OCI-LY7 (cell line): ENCODE measurements around the gene GULP1. TPM values are rescaled to one million over a fixed set of nuclear protein-coding genes. Genes with fewer than 3 reads are reported as not detected.

Experiments used
- BruUV-seq: library from RNA; stranded (reverse); fragments of 400-500 nt; replicated peaks from 2 replicates; lab custom pipeline; 2021; lab: Mats Ljungman, UMichigan
- CTCF ChIA-PET: fragments of 300-600 bp; sonication (Branson Sonifier 250); formaldehyde crosslinking; loops from one replicate; lab custom pipeline; 2022; ENCODE audit warnings: antibody characterized with exemption; ENCODE audit not compliant: unreplicated experiment; lab: Charles Lee
- POLR2A ChIA-PET: fragments of 300-600 bp; sonication (Branson Sonifier 250); formaldehyde crosslinking; loops from one replicate; lab custom pipeline; 2022; ENCODE audit warnings: antibody characterized with exemption; lab: Charles Lee
- DNase-seq: peaks from one replicate; pipeline ENCODE4 v3.0.0-alpha.2; 2015; ENCODE audit warnings: low spot score
- H2AFZ ChIP-seq: fragments of 200-600 bp; sonication (generic), shearing (Covaris generic); 2 replicates; pipeline ENCODE4 v1.6.1; 2014; ENCODE audit warnings: mild to moderate bottlenecking, antibody characterized with exemption, low read length, moderate library complexity
- H3K27ac ChIP-seq: fragments of 200-600 bp; sonication (generic); 2 replicates; pipeline ENCODE4 v1.5.1; 2014; ENCODE audit warnings: mixed run types, low read depth, mild to moderate bottlenecking, moderate library complexity, low read length, inconsistent platforms; ENCODE audit not compliant: poor library complexity, severe bottlenecking
- H3K36me3 ChIP-seq: fragments of 200-600 bp; sonication (generic); 2 replicates; pipeline ENCODE4 v1.6.1; 2014; ENCODE audit warnings: mild to moderate bottlenecking, antibody characterized with exemption, low read length, moderate library complexity, mixed read lengths; ENCODE audit not compliant: insufficient read depth
- H3K4me1 ChIP-seq: fragments of 200-600 bp; sonication (generic); 2 replicates; pipeline ENCODE4 v1.5.1; 2014; ENCODE audit warnings: mild to moderate bottlenecking, low read length; ENCODE audit not compliant: insufficient read depth, poor library complexity, severe bottlenecking
- H3K4me2 ChIP-seq: fragments of 200-600 bp; sonication (generic); 2 replicates; pipeline ENCODE4 v1.6.1; 2014; ENCODE audit warnings: mild to moderate bottlenecking, low read length
- H3K4me3 ChIP-seq: fragments of 200-600 bp; sonication (generic); 2 replicates; pipeline ENCODE4 v1.5.1; 2014; ENCODE audit warnings: mild to moderate bottlenecking, low read depth, low read length; ENCODE audit not compliant: poor library complexity, severe bottlenecking
- H3K79me2 ChIP-seq: fragments of 200-600 bp; sonication (generic); 2 replicates; pipeline ENCODE4 v1.6.1; 2016; ENCODE audit warnings: low read depth, mild to moderate bottlenecking, low read length, moderate library complexity, mixed read lengths; ENCODE audit not compliant: insufficient read depth
- H3K9me2 ChIP-seq: fragments of 200-600 bp; sonication (generic); 2 replicates; pipeline ENCODE4 v1.6.1; 2016; ENCODE audit warnings: mild to moderate bottlenecking, low read length, mixed read lengths; ENCODE audit not compliant: insufficient read depth
- H3K9me3 ChIP-seq: fragments of 200-600 bp; sonication (generic); 2 replicates; pipeline ENCODE4 v1.6.1; 2014; ENCODE audit warnings: mild to moderate bottlenecking, mixed run types, low read length, mixed read lengths
- H4K20me1 ChIP-seq: fragments of 200-600 bp; sonication (generic); 2 replicates; pipeline ENCODE4 v1.6.1; 2014; ENCODE audit warnings: mild to moderate bottlenecking, antibody characterized with exemption, low read length, moderate library complexity, mixed read lengths; ENCODE audit not compliant: insufficient read depth
- CTCF ChIP-seq: fragments of 200-600 bp; sonication (generic); conservative IDR thresholded peaks from 2 replicates; pipeline ENCODE4 v1.5.1; 2014; ENCODE audit warnings: mild to moderate bottlenecking, antibody characterized with exemption, low read length, moderate library complexity, mixed read lengths
- EZH2phosphoT487 ChIP-seq: fragments of 200-600 bp; sonication (generic); IDR thresholded peaks from 2 replicates; pipeline ENCODE4 v1.6.1; 2018; ENCODE audit warnings: low read depth, borderline replicate concordance, mild to moderate bottlenecking, mixed run types, antibody characterized with exemption, low read length, moderate library complexity, mixed read lengths
- intact Hi-C: fragments of 100-400 bp; cut with micrococcal nuclease; formaldehyde crosslinking; loops from one replicate; pipeline ENCODE4 v1.10.0; 2022; ENCODE audit not compliant: unreplicated experiment
- total RNA-seq, 2 experiments: library from RNA; depleted of rRNA in 1 of 2; stranded (reverse); fragments of >200 nt in 1 of 2; shearing (Covaris generic) in 1 of 2; gene quantifications; 2 replicates each; pipeline ENCODE4 v1.2.3, GENCODE V29; 2014 to 2022

GULP1 gene
- total RNA-seq, 2 experiments from 2014 or later: not detected

GRCh38 chr2:188443207-188443606 lies 151.5 kb downstream of the GULP1 start:
- intact Hi-C loops: no loop called here
- H2AFZ ChIP-seq: no peak overlapping the region
- H4K20me1 ChIP-seq: no peaks in the 10 kb centered on the region
- H3K4me2 ChIP-seq: no peak overlapping the region
- POLR2A ChIA-PET: interaction anchor here (0.6 to 1.2 kb wide), 3 partner anchors 17 to 1120 kb away, joined by 3 read pairs; no protein-coding TSS in a partner anchor
- no peaks in the 10 kb centered on the region for H3K79me2 ChIP-seq
- no peaks in the 10 kb centered on the region for H3K9me2 ChIP-seq
- H3K9me3 ChIP-seq: no peaks in the 10 kb centered on the region
- H3K36me3 ChIP-seq: no peaks in the 10 kb centered on the region
- no peak overlapping the region for H3K27ac ChIP-seq
- no peak overlapping the region for H3K4me3 ChIP-seq
- H3K4me1 ChIP-seq: no peaks in the 10 kb centered on the region
- TF ChIP-seq EZH2phosphoT487 (no peak), CTCF (no peak)
- no peak for DNase-seq
- no TSS peak for BruUV-seq
- CTCF ChIA-PET: no interaction called here

GRCh38 chr2:188444106-188444835 lies 152.6 kb downstream of the GULP1 start:
- no peak for TF ChIP-seq EZH2phosphoT487
- TF ChIP-seq CTCF: no peak
- no peak for DNase-seq

GRCh38 chr2:188449561-188449960 lies 157.9 kb downstream of the GULP1 start:
- no peaks in the 10 kb centered on the region for H3K9me2 ChIP-seq
- no peaks in the 10 kb centered on the region for H4K20me1 ChIP-seq
- no peak overlapping the region for H3K4me3 ChIP-seq
- H3K9me3 ChIP-seq: no peaks in the 10 kb centered on the region
- no peak overlapping the region for H3K4me2 ChIP-seq
- no peak for DNase-seq
- H3K36me3 ChIP-seq: no peaks in the 10 kb centered on the region
- no peak overlapping the region for H2AFZ ChIP-seq
- no peaks in the 10 kb centered on the region for H3K4me1 ChIP-seq
- H3K79me2 ChIP-seq: no peaks in the 10 kb centered on the region
- BruUV-seq: no TSS peak
- H3K27ac ChIP-seq: no peak overlapping the region
- CTCF ChIA-PET: no interaction called here
- POLR2A ChIA-PET: no interaction called here
- intact Hi-C loops: no loop called here
- no peak for TF ChIP-seq EZH2phosphoT487
- no peak for TF ChIP-seq CTCF

More at GRCh38 chr2:188444106-188444835, 152.6 kb downstream of the GULP1 start:
- H4K20me1 ChIP-seq: no peaks in the 10 kb centered on the region
- intact Hi-C loops: no loop called here
- H3K9me3 ChIP-seq: no peaks in the 10 kb centered on the region
- ChIA-PET CTCF (no interaction called here), POLR2A (interaction anchor here (1.2 kb wide), 1 partner anchor 15 kb away, joined by 3 read pairs; no protein-coding TSS in a partner anchor)
- no TSS peak for BruUV-seq
- H3K79me2 ChIP-seq: no peaks in the 10 kb centered on the region
- H3K9me2 ChIP-seq: no peaks in the 10 kb centered on the region
- no peak overlapping the region for H2AFZ ChIP-seq
- H3K4me1 ChIP-seq: no peaks in the 10 kb centered on the region
- H3K4me2 ChIP-seq: no peak overlapping the region
- no peak overlapping the region for H3K27ac ChIP-seq
- no peaks in the 10 kb centered on the region for H3K36me3 ChIP-seq
- no peak overlapping the region for H3K4me3 ChIP-seq
